ENCODE measurements around the gene PRPF39. TPM values are rescaled to one million over a fixed set of nuclear protein-coding genes. Genes with fewer than 3 reads are reported as not detected.

The PRPF39 gene
- total and polyA plus RNA-seq, 10 of the 15 experiments (the other 5 are each of a cell fraction or from before 2014, with no cell fraction given): 22.1 to 91.7 (median 36.9) TPM

- TF ChIP-seq TCF7 (IDR thresholded peaks at IDR 0.05; ENCODE audit: borderline replicate concordance): no peak; the same call in 1 of the 2 replicates
- no peak for TF ChIP-seq ESRRA (IDR thresholded peaks at IDR 0.05; ENCODE audit: low read length)
- TF ChIP-seq EP300 (IDR thresholded peaks at IDR 0.05; ENCODE audit: borderline replicate concordance in 1 of 2, control insufficient read depth in 1 of 2, low read depth in 2 of 2, low read length in 2 of 2): no peak
- TF ChIP-seq TCF3 (IDR thresholded peaks at IDR 0.05; ENCODE audit: borderline replicate concordance, insufficient read depth, low read depth, low read length): 0 out of 2 replicates have a peak, but pooled peaks have one; percentile 11
- TF ChIP-seq CTCF (IDR thresholded peaks at IDR 0.05 in 2 of 3, conservative IDR thresholded peaks at IDR 0.05 in 1 of 3; ENCODE audit: control insufficient read depth in 2 of 3, extremely low read depth in 1 of 3, insufficient read depth in 1 of 3, low read depth in 3 of 3, low read length in 3 of 3): peak; percentile 18 to 54 (median 32); a peak in 4 of 6 replicates
- TF ChIP-seq ASH2L (IDR thresholded peaks at IDR 0.05; ENCODE audit: borderline replicate concordance, low read depth): peak; percentile 41; the same call in 1 of the 2 replicates
- TF ChIP-seq GATAD2B (conservative IDR thresholded peaks at IDR 0.05; ENCODE audit: low read depth): peak; percentile 86
- no peak for TF ChIP-seq RAD51 (IDR thresholded peaks at IDR 0.05)
- TF ChIP-seq CUX1 (IDR thresholded peaks at IDR 0.05; ENCODE audit: insufficient replicate concordance, low read depth, low read length): no peak
- no peak for TF ChIP-seq IRF5 (IDR thresholded peaks at IDR 0.05; ENCODE audit: borderline replicate concordance)
- TF ChIP-seq CBX5 (IDR thresholded peaks at IDR 0.05; ENCODE audit: low read depth): 0 out of 2 replicates have a peak, but pooled peaks have one; percentile 18
- TF ChIP-seq SMC3 (IDR thresholded peaks at IDR 0.05; ENCODE audit: borderline replicate concordance, low read length): peak; percentile 34; the same call in 1 of the 2 replicates
- peak; percentile 65 for TF ChIP-seq CREM (IDR thresholded peaks at IDR 0.05; ENCODE audit: low read depth)
- TF ChIP-seq ZBTB11 (CRISPR knock-in tag; IDR thresholded peaks at IDR 0.05): 0 out of 2 replicates have a peak, but pooled peaks have one; percentile 50
- peak; percentile 92; the same call in 1 of the 2 replicates for TF ChIP-seq TAF1 (IDR thresholded peaks at IDR 0.05; ENCODE audit: borderline replicate concordance, low read depth, low read length)
These were observed 50.4 kb downstream of the PRPF39 start, which contains the start of gene FKBP3 (continued) for GRCh38 chr14:45134051-45134958.
